Measurements from ENCODE around the gene EIPR1.

- TF ChIP-seq, protein P1, sequence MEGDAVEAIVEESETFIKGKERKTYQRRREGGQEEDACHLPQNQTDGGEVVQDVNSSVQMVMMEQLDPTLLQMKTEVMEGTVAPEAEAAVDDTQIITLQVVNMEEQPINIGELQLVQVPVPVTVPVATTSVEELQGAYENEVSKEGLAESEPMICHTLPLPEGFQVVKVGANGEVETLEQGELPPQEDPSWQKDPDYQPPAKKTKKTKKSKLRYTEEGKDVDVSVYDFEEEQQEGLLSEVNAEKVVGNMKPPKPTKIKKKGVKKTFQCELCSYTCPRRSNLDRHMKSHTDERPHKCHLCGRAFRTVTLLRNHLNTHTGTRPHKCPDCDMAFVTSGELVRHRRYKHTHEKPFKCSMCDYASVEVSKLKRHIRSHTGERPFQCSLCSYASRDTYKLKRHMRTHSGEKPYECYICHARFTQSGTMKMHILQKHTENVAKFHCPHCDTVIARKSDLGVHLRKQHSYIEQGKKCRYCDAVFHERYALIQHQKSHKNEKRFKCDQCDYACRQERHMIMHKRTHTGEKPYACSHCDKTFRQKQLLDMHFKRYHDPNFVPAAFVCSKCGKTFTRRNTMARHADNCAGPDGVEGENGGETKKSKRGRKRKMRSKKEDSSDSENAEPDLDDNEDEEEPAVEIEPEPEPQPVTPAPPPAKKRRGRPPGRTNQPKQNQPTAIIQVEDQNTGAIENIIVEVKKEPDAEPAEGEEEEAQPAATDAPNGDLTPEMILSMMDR (IDR thresholded peaks at IDR 0.05; ENCODE audit: insufficient read depth, low read depth, low read length) = no peak
- no peak for TF ChIP-seq EZH2 (IDR thresholded peaks at IDR 0.05; ENCODE audit: insufficient read depth, low read length)
Observed at GRCh38 chr2:3233877-3234276, 143.7 kb downstream of the EIPR1 start.
